ENCODE measurements around the gene ANO4.
"Not testable (repeated sequence)": the region's sequence is repeated elsewhere in the genome, so short reads cannot be mapped to it uniquely, and the experiment has no call there.

The ANO4 gene

GRCh38 chr12:101108130-101108529, 313.6 kb downstream of the ANO4 start:
- no peak for DNase-seq

GRCh38 chr12:101110866-101111265, 316.3 kb downstream of the ANO4 start:
- DNase-seq = no peak

- no peak for DNase-seq
Measured at GRCh38 chr12:101111441-101111840, 316.9 kb downstream of the ANO4 start.

GRCh38 chr12:101115326-101115725, 320.8 kb downstream of the ANO4 start:
- DNase-seq = no peak

- DNase-seq = no peak
Measured at GRCh38 chr12:101116911-101117310, 322.3 kb downstream of the ANO4 start.

- no peak for DNase-seq
Measured at GRCh38 chr12:101117842-101118241, 323.3 kb downstream of the ANO4 start.

GRCh38 chr12:101127521-101128219, 333.1 kb downstream of the ANO4 start:
- DNase-seq = no peak

- not testable (repeated sequence) for DNase-seq
Measured at GRCh38 chr12:101145777-101146431, 351.3 kb downstream of the ANO4 start.

- DNase-seq = no peak
Measured at GRCh38 chr12:101165319-101165718, 370.7 kb downstream of the ANO4 start.

GRCh38 chr12:101166866-101167265, 372.3 kb downstream of the ANO4 start:
- no peak for DNase-seq

GRCh38 chr12:101168001-101168400, 373.4 kb downstream of the ANO4 start:
- DNase-seq = no peak

- DNase-seq = no peak
Measured at GRCh38 chr12:101172316-101172715, 377.7 kb downstream of the ANO4 start.

- no peak for DNase-seq
Measured at GRCh38 chr12:101173197-101173749, 378.7 kb downstream of the ANO4 start.

GRCh38 chr12:101174541-101174940, 380.0 kb downstream of the ANO4 start:
- DNase-seq = no peak
